Endodermal cell (in vitro differentiated cells): ENCODE measurements around the gene ARID3B. TPM values are rescaled to one million over a fixed set of nuclear protein-coding genes. Genes with fewer than 3 reads are reported as not detected.

Experiments used
- DNase-seq: peaks from one replicate; pipeline ENCODE4 v3.0.0-alpha.2; 2017
- H3K27ac ChIP-seq: 2 replicates; pipeline ENCODE4 v1.5.1; 2013; ENCODE audit warnings: mild to moderate bottlenecking, low read depth, low read length, moderate library complexity
- H3K27me3 ChIP-seq: 2 replicates; pipeline ENCODE4 v1.6.1; 2013; ENCODE audit warnings: mild to moderate bottlenecking, low read length, moderate library complexity; ENCODE audit not compliant: insufficient read depth, control insufficient read depth, poor library complexity, severe bottlenecking
- H3K36me3 ChIP-seq: 2 replicates; pipeline ENCODE4 v1.7.0; 2013; ENCODE audit warnings: mild to moderate bottlenecking, low read length, moderate library complexity; ENCODE audit not compliant: control insufficient read depth, insufficient read depth
- H3K4me1 ChIP-seq: one replicate; pipeline ENCODE4 v1.7.0; 2013; ENCODE audit warnings: low read length; ENCODE audit not compliant: control insufficient read depth, insufficient read depth
- H3K4me3 ChIP-seq: 2 replicates; pipeline ENCODE4 v1.5.1; 2013; ENCODE audit warnings: mild to moderate bottlenecking, low read length, moderate library complexity
- H3K9ac ChIP-seq: 2 replicates; pipeline ENCODE4 v1.6.1; 2013; ENCODE audit warnings: mild to moderate bottlenecking, low read length, moderate library complexity; ENCODE audit not compliant: poor library complexity, severe bottlenecking; ENCODE audit errors: extremely low read depth
- H3K9me3 ChIP-seq: 2 replicates; pipeline ENCODE4 v1.6.1; 2013; ENCODE audit warnings: mild to moderate bottlenecking, low read length, moderate library complexity; ENCODE audit not compliant: control insufficient read depth
- H3K27ac Mint-ChIP-seq: 2 replicates; pipeline ENCODE4 v1.8.0; 2020; ENCODE audit warnings: mixed read lengths
- H3K27me3 Mint-ChIP-seq: 2 replicates; pipeline ENCODE4 v1.8.0; 2021; ENCODE audit warnings: mild to moderate bottlenecking, mixed read lengths; ENCODE audit not compliant: insufficient read depth
- H3K36me3 Mint-ChIP-seq: 2 replicates; pipeline ENCODE4 v1.8.0; 2020; ENCODE audit warnings: low read depth, mixed read lengths
- H3K4me1 Mint-ChIP-seq: 2 replicates; pipeline ENCODE4 v1.8.0; 2020; ENCODE audit warnings: mixed read lengths
- H3K4me3 Mint-ChIP-seq: 2 replicates; pipeline ENCODE4 v1.8.0; 2020; ENCODE audit warnings: mild to moderate bottlenecking, moderate library complexity, mixed read lengths
- H3K9me3 Mint-ChIP-seq: 2 replicates; pipeline ENCODE4 v1.8.0; 2020; ENCODE audit warnings: mild to moderate bottlenecking, mixed read lengths
- CTCF ChIP-seq: fragments of 200-600 bp; sonication (generic); conservative IDR thresholded peaks from 2 replicates; pipeline ENCODE4 v1.5.0; 2021; ENCODE audit warnings: antibody characterized with exemption, mild to moderate bottlenecking
- WGBS, 2 experiments: methylation state at CpG; one replicate each; pipeline versions ENCODE4 v1.1.5 to v1.1.7; 2013; ENCODE audit warnings: missing lambda C conversion rate in 2 of 2, mixed read lengths in 1 of 2; ENCODE audit not compliant: insufficient coverage in 1 of 2, insufficient read length in 1 of 2; 5-methylcytosine and 5-hydroxymethylcytosine counted together
- total RNA-seq, 2 donors: library from RNA; stranded (reverse); fragmentation: NEBNext Ultra II Directional in 1 of 2; extraction: Animal tissue kit (Norgen Biotek cat#: 25700) in 1 of 2; gene quantifications; 2 replicates in 1 of 2; 3 replicates in 1 of 2; pipeline ENCODE4 v1.2.1, GENCODE V29; 2021

The ARID3B gene
- total RNA-seq, 2 donors from 2014 or later = 98.1 to 99.4 TPM

- peak overlapping the region; percentile 87 for H3K4me3 ChIP-seq
- Mint-ChIP-seq H3K27ac (peak overlapping the region; percentile 98), H3K4me3 (peak overlapping the region; percentile 96), H3K36me3 (peaks cover 40% of the 10 kb centered on the region), H3K9me3 (no peaks in the 10 kb centered on the region), H3K4me1 (peaks cover 41% of the 10 kb centered on the region), H3K27me3 (no peaks in the 10 kb centered on the region)
- H3K9ac ChIP-seq = peak overlapping the region; percentile 85
- no peak overlapping the region for H3K27ac ChIP-seq
- no peak for DNase-seq
- H3K9me3 ChIP-seq = no peaks in the 10 kb centered on the region
- H3K27me3 ChIP-seq = no peaks in the 10 kb centered on the region
- WGBS, 2 experiments = 20 to 50% methylated on average over 2 to 3 of the region's 3 CpGs
- H3K4me1 ChIP-seq = peaks cover 5% of the 10 kb centered on the region
- H3K36me3 ChIP-seq = peaks cover 34% of the 10 kb centered on the region
- no peak for TF ChIP-seq CTCF
Measured at GRCh38 chr15:74543043-74543422, 2.0 kb downstream of the ARID3B start.

GRCh38 chr15:74543583-74543982 lies 2.6 kb downstream of the ARID3B start:
- Mint-ChIP-seq H3K36me3 (peaks cover 46% of the 10 kb centered on the region), H3K4me1 (peaks cover 45% of the 10 kb centered on the region), H3K9me3 (no peaks in the 10 kb centered on the region), H3K27ac (peak overlapping the region; percentile 41), H3K4me3 (peak overlapping the region; percentile 96), H3K27me3 (no peaks in the 10 kb centered on the region)
- peak overlapping the region; percentile 87 for H3K4me3 ChIP-seq
- H3K27me3 ChIP-seq = no peaks in the 10 kb centered on the region
- H3K36me3 ChIP-seq = peaks cover 40% of the 10 kb centered on the region
- H3K9me3 ChIP-seq = no peaks in the 10 kb centered on the region
- peaks cover 5% of the 10 kb centered on the region for H3K4me1 ChIP-seq
- H3K27ac ChIP-seq = no peak overlapping the region
- DNase-seq = no peak
- WGBS, 2 experiments = 52 to 78% methylated on average over 1 to 3 of the region's 3 CpGs
- peak; percentile 71 for TF ChIP-seq CTCF
- H3K9ac ChIP-seq = no peak overlapping the region

- no peaks in the 10 kb centered on the region for H3K9me3 Mint-ChIP-seq
- TF ChIP-seq CTCF = no peak
- H3K36me3 Mint-ChIP-seq = peaks cover 57% of the 10 kb centered on the region
- Histone ChIP-seq H3K4me1 (peaks cover 5% of the 10 kb centered on the region), H3K9ac (no peak overlapping the region), H3K27me3 (no peaks in the 10 kb centered on the region), H3K36me3 (peaks cover 52% of the 10 kb centered on the region), H3K9me3 (no peaks in the 10 kb centered on the region), H3K27ac (no peak overlapping the region), H3K4me3 (peak overlapping the region; percentile 28)
- no peaks in the 10 kb centered on the region for H3K27me3 Mint-ChIP-seq
- DNase-seq = no peak
- peak overlapping the region; percentile 27 for H3K27ac Mint-ChIP-seq
- H3K4me3 Mint-ChIP-seq = no peak overlapping the region
- peaks cover 43% of the 10 kb centered on the region for H3K4me1 Mint-ChIP-seq
Measured at GRCh38 chr15:74545086-74545485, 4.1 kb downstream of the ARID3B start.
